ENCODE data around the gene F2RL2. TPM values are rescaled to one million over a fixed set of nuclear protein-coding genes. Genes with fewer than 3 reads are reported as not detected.

The F2RL2 gene
- total RNA-seq, 6 experiments from 2014 or later, result 40.8 to 87.2 (median 54.3) TPM

- no peak for DNase-seq
- no peaks in the 10 kb centered on the region for H3K36me3 Mint-ChIP-seq (ENCODE audit: low read depth)
- H3K4me3 Mint-ChIP-seq, result no peak overlapping the region
- H3K27ac Mint-ChIP-seq, result no peak overlapping the region
- TF ChIP-seq, protein P1, sequence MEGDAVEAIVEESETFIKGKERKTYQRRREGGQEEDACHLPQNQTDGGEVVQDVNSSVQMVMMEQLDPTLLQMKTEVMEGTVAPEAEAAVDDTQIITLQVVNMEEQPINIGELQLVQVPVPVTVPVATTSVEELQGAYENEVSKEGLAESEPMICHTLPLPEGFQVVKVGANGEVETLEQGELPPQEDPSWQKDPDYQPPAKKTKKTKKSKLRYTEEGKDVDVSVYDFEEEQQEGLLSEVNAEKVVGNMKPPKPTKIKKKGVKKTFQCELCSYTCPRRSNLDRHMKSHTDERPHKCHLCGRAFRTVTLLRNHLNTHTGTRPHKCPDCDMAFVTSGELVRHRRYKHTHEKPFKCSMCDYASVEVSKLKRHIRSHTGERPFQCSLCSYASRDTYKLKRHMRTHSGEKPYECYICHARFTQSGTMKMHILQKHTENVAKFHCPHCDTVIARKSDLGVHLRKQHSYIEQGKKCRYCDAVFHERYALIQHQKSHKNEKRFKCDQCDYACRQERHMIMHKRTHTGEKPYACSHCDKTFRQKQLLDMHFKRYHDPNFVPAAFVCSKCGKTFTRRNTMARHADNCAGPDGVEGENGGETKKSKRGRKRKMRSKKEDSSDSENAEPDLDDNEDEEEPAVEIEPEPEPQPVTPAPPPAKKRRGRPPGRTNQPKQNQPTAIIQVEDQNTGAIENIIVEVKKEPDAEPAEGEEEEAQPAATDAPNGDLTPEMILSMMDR (IDR thresholded peaks at IDR 0.05), result no peak
- peaks cover 36% of the 10 kb centered on the region for H3K4me1 Mint-ChIP-seq (ENCODE audit: low read depth)
- no peaks in the 10 kb centered on the region for H3K9me3 Mint-ChIP-seq
- H3K27me3 Mint-ChIP-seq (ENCODE audit: insufficient read depth), result peaks cover 2% of the 10 kb centered on the region; the same call in 1 of the 2 replicates
Observed at GRCh38 chr5:76600716-76601115, 22.5 kb downstream of the F2RL2 start.

GRCh38 chr5:76598531-76598930 is 24.7 kb downstream of the F2RL2 start:
- TF ChIP-seq, protein P1 (IDR thresholded peaks at IDR 0.05), result no peak
- Mint-ChIP-seq H3K27me3 (ENCODE audit: insufficient read depth) (peaks cover 7% of the 10 kb centered on the region; the same call in 1 of the 2 replicates), H3K4me1 (ENCODE audit: low read depth) (peaks cover 22% of the 10 kb centered on the region), H3K4me3 (no peak overlapping the region), H3K9me3 (no peaks in the 10 kb centered on the region), H3K36me3 (ENCODE audit: low read depth) (no peaks in the 10 kb centered on the region), H3K27ac (no peak overlapping the region)
- DNase-seq, result no peak

GRCh38 chr5:76595755-76596481 is 27.3 kb downstream of the F2RL2 start:
- no peak overlapping the region for H3K4me3 Mint-ChIP-seq
- H3K36me3 Mint-ChIP-seq (ENCODE audit: low read depth), result no peaks in the 10 kb centered on the region
- no peak overlapping the region for H3K27ac Mint-ChIP-seq
- TF ChIP-seq, protein P1 (IDR thresholded peaks at IDR 0.05), result no peak
- peaks cover 24% of the 10 kb centered on the region for H3K27me3 Mint-ChIP-seq (ENCODE audit: insufficient read depth)
- H3K4me1 Mint-ChIP-seq (ENCODE audit: low read depth), result no peaks in the 10 kb centered on the region
- DNase-seq, result no peak
- H3K9me3 Mint-ChIP-seq, result no peaks in the 10 kb centered on the region; the same call in 1 of the 2 replicates

DNA sequence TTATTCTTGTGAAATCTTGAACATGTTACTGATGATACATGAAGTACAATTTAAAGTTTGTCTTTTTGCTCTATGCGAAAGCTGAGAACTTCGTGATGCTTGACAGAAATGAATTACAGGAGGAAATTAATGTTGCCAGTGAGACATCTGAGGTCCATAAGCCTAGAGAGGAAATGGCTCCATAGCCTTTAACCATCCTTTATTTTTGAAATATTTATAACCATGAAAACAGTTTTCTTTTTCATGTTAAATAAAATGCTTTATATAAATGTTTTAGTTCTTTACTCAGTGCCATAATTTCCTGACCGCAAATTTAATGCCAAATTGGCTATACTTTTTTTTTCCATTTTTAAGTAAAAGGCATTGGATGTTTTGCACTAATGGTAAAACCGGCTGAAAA is 29.1 kb downstream of the F2RL2 start:
- peaks cover 29% of the 10 kb centered on the region for H3K27me3 Mint-ChIP-seq (ENCODE audit: insufficient read depth)

GRCh38 chr5:76592692-76593091 is 30.5 kb downstream of the F2RL2 start:
- Mint-ChIP-seq H3K27me3 (ENCODE audit: insufficient read depth) (peaks cover 29% of the 10 kb centered on the region), H3K4me1 (ENCODE audit: low read depth) (no peaks in the 10 kb centered on the region), H3K36me3 (ENCODE audit: low read depth) (no peaks in the 10 kb centered on the region), H3K27ac (no peak overlapping the region), H3K4me3 (no peak overlapping the region), H3K9me3 (no peaks in the 10 kb centered on the region; the same call in 1 of the 2 replicates)
- TF ChIP-seq, protein P1 (IDR thresholded peaks at IDR 0.05), result no peak
- DNase-seq, result no peak

More for the DNA sequence above, 29.1 kb downstream of the F2RL2 start:
- H3K36me3 Mint-ChIP-seq (ENCODE audit: low read depth), result no peaks in the 10 kb centered on the region
- H3K4me1 Mint-ChIP-seq (ENCODE audit: low read depth), result no peaks in the 10 kb centered on the region
- H3K27ac Mint-ChIP-seq, result no peak overlapping the region
- DNase-seq, result no peak
- no peaks in the 10 kb centered on the region; the same call in 1 of the 2 replicates for H3K9me3 Mint-ChIP-seq
- TF ChIP-seq, protein P1 (IDR thresholded peaks at IDR 0.05), result no peak
- H3K4me3 Mint-ChIP-seq, result no peak overlapping the region
